Mesenchymal stem cell (in vitro differentiated cells and primary cell): ENCODE measurements around the gene AOPEP.
A peak's percentile ranks its signal among the peaks of the same experiment; 100 is the strongest.

Experiments used
- DNase-seq: peaks from one replicate; pipeline ENCODE4 v3.0.0-alpha.2; 2013
- H2AFZ ChIP-seq: one replicate; pipeline ENCODE4 v1.6.1; 2013; ENCODE audit warnings: low read depth, mild to moderate bottlenecking, control low read depth, inconsistent platforms, low read length, moderate library complexity
- H2AK5ac ChIP-seq: 2 replicates; pipeline ENCODE4 v1.6.1; 2013; ENCODE audit warnings: low read length, moderate library complexity, mild to moderate bottlenecking, inconsistent platforms; ENCODE audit not compliant: severe bottlenecking
- H2BK120ac ChIP-seq: one replicate; pipeline ENCODE4 v1.6.1; 2013; ENCODE audit warnings: low read depth, mild to moderate bottlenecking, inconsistent platforms, low read length, moderate library complexity
- H2BK12ac ChIP-seq, 2 experiments: one replicate each; pipeline ENCODE4 v1.6.1; 2013; ENCODE audit warnings: inconsistent platforms in 2 of 2, low read length in 2 of 2, mild to moderate bottlenecking in 2 of 2, moderate library complexity in 2 of 2, control low read depth in 1 of 2
- H2BK15ac ChIP-seq: one replicate; pipeline ENCODE4 v1.6.1; 2013; ENCODE audit warnings: mild to moderate bottlenecking, low read depth, inconsistent platforms; ENCODE audit not compliant: poor library complexity, severe bottlenecking
- H2BK5ac ChIP-seq: 2 replicates; pipeline ENCODE4 v1.6.1; 2013; ENCODE audit warnings: low read depth, mild to moderate bottlenecking, low read length, control low read depth, inconsistent platforms; ENCODE audit not compliant: poor library complexity, severe bottlenecking
- H3K14ac ChIP-seq, 2 experiments: one replicate each; pipeline ENCODE4 v1.6.1; 2013; ENCODE audit warnings: inconsistent platforms in 2 of 2, low read length in 2 of 2, control low read depth in 1 of 2, mild to moderate bottlenecking in 1 of 2, moderate library complexity in 1 of 2
- H3K18ac ChIP-seq, 2 experiments: one replicate each; pipeline ENCODE4 v1.6.1; 2013; ENCODE audit warnings: inconsistent platforms in 2 of 2, low read length in 2 of 2, control low read depth in 1 of 2, low read depth in 1 of 2, mild to moderate bottlenecking in 1 of 2
- H3K23ac ChIP-seq, 2 experiments: one replicate each; pipeline ENCODE4 v1.6.1; 2013; ENCODE audit warnings: inconsistent platforms in 2 of 2, low read length in 2 of 2, mild to moderate bottlenecking in 2 of 2, moderate library complexity in 2 of 2, control low read depth in 1 of 2
- H3K27ac ChIP-seq: 2 replicates; pipeline ENCODE4 v1.5.1; 2013; ENCODE audit warnings: mild to moderate bottlenecking, moderate library complexity, low read length, control low read depth, inconsistent platforms; ENCODE audit not compliant: poor library complexity, severe bottlenecking
- H3K27me3 ChIP-seq, 2 experiments: 2 replicates each; pipeline versions ENCODE4 v1.6.1 to v1.7.0; 2013; ENCODE audit warnings: low read length in 2 of 2, mild to moderate bottlenecking in 2 of 2, moderate library complexity in 2 of 2, control low read depth in 1 of 2, inconsistent platforms in 1 of 2; ENCODE audit not compliant: control insufficient read depth in 1 of 2, insufficient read depth in 1 of 2
- H3K36me3 ChIP-seq, 2 experiments: 2 replicates each; pipeline versions ENCODE4 v1.6.1 to v1.7.0; 2013; ENCODE audit warnings: low read length in 2 of 2, control low read depth in 1 of 2, inconsistent platforms in 1 of 2, low read depth in 1 of 2, mild to moderate bottlenecking in 1 of 2; ENCODE audit not compliant: insufficient read depth in 2 of 2, control insufficient read depth in 1 of 2
- H3K4ac ChIP-seq, 2 experiments: one replicate each; pipeline ENCODE4 v1.6.1; 2013; ENCODE audit warnings: inconsistent platforms in 2 of 2, low read length in 2 of 2, mild to moderate bottlenecking in 2 of 2, moderate library complexity in 2 of 2, control low read depth in 1 of 2, low read depth in 1 of 2
- H3K4me1 ChIP-seq: 2 replicates; pipeline ENCODE4 v1.6.1; 2013; ENCODE audit warnings: low read depth, low read length, control low read depth; ENCODE audit not compliant: control insufficient read depth, insufficient read depth
- H3K4me2 ChIP-seq: 2 replicates; pipeline ENCODE4 v1.6.1; 2013; ENCODE audit warnings: low read length, mild to moderate bottlenecking, inconsistent platforms; ENCODE audit not compliant: poor library complexity, severe bottlenecking
- H3K4me3 ChIP-seq, 2 experiments: 2 replicates each; pipeline versions ENCODE4 v1.5.1 to v1.7.0; 2013; ENCODE audit warnings: low read length in 2 of 2, mild to moderate bottlenecking in 2 of 2, control low read depth in 1 of 2, low read depth in 1 of 2; ENCODE audit not compliant: insufficient read depth in 1 of 2
- H3K79me1 ChIP-seq: replicated peaks from 2 replicates; pipeline ENCODE4 v1.6.1; 2013; ENCODE audit warnings: mild to moderate bottlenecking, control low read depth, low read length, inconsistent platforms; ENCODE audit not compliant: poor library complexity, severe bottlenecking
- H3K9ac ChIP-seq: 2 replicates; pipeline ENCODE4 v1.7.0; 2013; ENCODE audit warnings: mild to moderate bottlenecking, low read length, moderate library complexity
- H3K9me3 ChIP-seq: 2 replicates; pipeline ENCODE4 v1.7.0; 2013; ENCODE audit warnings: mild to moderate bottlenecking, low read length; ENCODE audit not compliant: control insufficient read depth
- H4K8ac ChIP-seq: one replicate; pipeline ENCODE4 v1.6.1; 2013; ENCODE audit warnings: inconsistent platforms, mild to moderate bottlenecking, low read length, moderate library complexity
- H4K91ac ChIP-seq: one replicate; pipeline ENCODE4 v1.6.1; 2013; ENCODE audit warnings: mild to moderate bottlenecking, low read length, inconsistent platforms
- WGBS: methylation state at CpG from one replicate; pipeline ENCODE4 v1.1.7; 2013; ENCODE audit warnings: mixed read lengths; 5-methylcytosine and 5-hydroxymethylcytosine counted together

AOPEP gene

GRCh38 chr9:95044731-95045508, 318.4 kb downstream of the AOPEP start:
- peaks cover 19 to 27% of the 10 kb centered on the region in 2 experiments for H3K36me3 ChIP-seq
- H2AFZ ChIP-seq, result no peak overlapping the region
- no peaks in the 10 kb centered on the region for H3K9me3 ChIP-seq
- peak overlapping the region in 1 of 2 experiments; percentile 34 for H3K23ac ChIP-seq
- peak overlapping the region; percentile 12 for H4K91ac ChIP-seq
- H2BK12ac ChIP-seq, result peak overlapping the region in 1 of 2 experiments; percentile 37
- no peak overlapping the region for H3K27ac ChIP-seq
- H3K14ac ChIP-seq, result peak overlapping the region in 1 of 2 experiments; percentile 53
- H3K79me1 ChIP-seq, result peaks cover 17% of the 10 kb centered on the region
- H4K8ac ChIP-seq, result peak overlapping the region; percentile 21
- no peaks in the 10 kb centered on the region for H3K27me3 ChIP-seq
- H3K4ac ChIP-seq, result peak overlapping the region in 1 of 2 experiments; percentile 37
- H2BK120ac ChIP-seq, result no peak overlapping the region
- no peak overlapping the region for H3K4me3 ChIP-seq
- H2BK15ac ChIP-seq, result no peak overlapping the region
- H3K9ac ChIP-seq, result no peak overlapping the region
- peak overlapping the region in 1 of 2 experiments; percentile 48 for H3K18ac ChIP-seq
- no peak overlapping the region for H2AK5ac ChIP-seq
- peak; percentile 62 for DNase-seq
- no peak overlapping the region for H3K4me2 ChIP-seq
- WGBS, result 23% methylated on average over 36 of the region's 36 CpGs
- peaks cover 23% of the 10 kb centered on the region for H3K4me1 ChIP-seq
- H2BK5ac ChIP-seq, result no peak overlapping the region

- Histone ChIP-seq H3K27me3 (no peaks in the 10 kb centered on the region), H3K36me3 (peaks cover 13 to 22% of the 10 kb centered on the region in 2 experiments), H3K18ac (peak overlapping the region; percentile 10 to 42), H3K9me3 (no peaks in the 10 kb centered on the region), H3K4me1 (peaks cover 18% of the 10 kb centered on the region), H4K91ac (no peak overlapping the region), H3K4me2 (no peak overlapping the region), H3K4me3 (no peak overlapping the region), H2BK12ac (peak overlapping the region in 1 of 2 experiments; percentile 27), H3K23ac (no peak overlapping the region), H2AK5ac (no peak overlapping the region), H2BK15ac (no peak overlapping the region), H2BK5ac (no peak overlapping the region), H3K27ac (no peak overlapping the region), H2AFZ (no peak overlapping the region), H3K14ac (no peak overlapping the region), H3K79me1 (peaks cover 12% of the 10 kb centered on the region), H2BK120ac (no peak overlapping the region), H4K8ac (peak overlapping the region; percentile 33), H3K9ac (no peak overlapping the region), H3K4ac (no peak overlapping the region)
- DNase-seq, result no peak
- whole genome bisulfite sequencing, result 70% methylated on average over 16 of the region's 16 CpGs
Observed at GRCh38 chr9:95045751-95046150, 319.3 kb downstream of the AOPEP start.

- 0% methylated on average over 1 of the region's 3 CpGs for WGBS
- Histone ChIP-seq H3K36me3 (peaks cover 11 to 22% of the 10 kb centered on the region in 2 experiments), H2AK5ac (no peak overlapping the region), H3K27me3 (no peaks in the 10 kb centered on the region), H4K91ac (no peak overlapping the region), H3K4me3 (peak overlapping the region in 1 of 2 experiments; percentile 81), H4K8ac (no peak overlapping the region), H3K18ac (no peak overlapping the region), H3K23ac (no peak overlapping the region), H2BK12ac (no peak overlapping the region), H3K4me2 (peak overlapping the region; percentile 52), H3K9ac (peak overlapping the region; percentile 30), H3K4ac (no peak overlapping the region), H2BK5ac (no peak overlapping the region), H3K4me1 (peaks cover 14% of the 10 kb centered on the region), H3K14ac (no peak overlapping the region), H2BK15ac (no peak overlapping the region), H2AFZ (no peak overlapping the region), H3K9me3 (no peaks in the 10 kb centered on the region), H3K27ac (no peak overlapping the region), H2BK120ac (no peak overlapping the region), H3K79me1 (peaks cover 12% of the 10 kb centered on the region)
- DNase-seq, result no peak
Observed at GRCh38 chr9:95047452-95048224, 321.1 kb downstream of the AOPEP start.
